ENCODE data around the gene CELF1. TPM values are rescaled to one million over a fixed set of nuclear protein-coding genes. Genes with fewer than 3 reads are reported as not detected.

Gene CELF1
- total and polyA plus RNA-seq, 2 of the 4 experiments (the other 2 are of a cell fraction), result 63.3 to 135 TPM

DNA sequence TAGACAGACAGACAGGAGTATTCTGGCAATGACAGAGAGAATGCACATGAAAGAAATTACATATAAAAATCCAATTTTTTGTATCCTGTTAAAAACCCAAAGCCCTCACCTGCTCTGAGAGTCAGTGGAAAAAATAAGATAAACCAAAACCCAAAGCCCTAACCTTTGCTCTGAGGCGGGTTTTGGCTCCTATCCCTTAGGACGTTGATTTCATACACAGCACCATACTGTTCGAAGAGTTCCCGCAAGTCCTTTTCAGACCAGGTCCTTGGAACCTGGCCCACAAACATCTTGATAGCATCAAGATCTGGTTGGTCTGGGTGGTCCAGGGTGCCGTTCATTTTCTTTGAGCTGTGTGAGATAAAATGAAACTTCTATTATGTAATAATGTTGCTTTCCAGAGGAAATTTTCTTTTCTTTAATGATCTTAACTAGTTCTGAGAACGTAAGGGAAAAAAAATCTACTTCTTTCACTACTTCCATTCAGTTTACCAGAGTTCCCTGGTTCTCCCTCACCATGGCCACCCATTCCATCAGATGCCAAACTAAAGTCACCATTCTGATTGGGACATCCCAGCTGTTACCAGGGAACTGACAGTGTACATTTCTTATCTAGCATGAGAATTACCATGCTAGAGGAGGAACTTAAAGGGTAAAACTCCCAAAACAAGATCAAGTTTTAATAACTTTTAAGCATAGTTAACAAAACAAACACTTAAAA is 64.1 kb downstream of the CELF1 start:
- no peak overlapping the region for H4K8ac ChIP-seq (ENCODE audit: low read depth in 2 of 2, low read length in 2 of 2)
- ChIA-PET CTCF (no interaction called here), POLR2A (ENCODE audit: unreplicated experiment) (no interaction called here)
- no peak overlapping the region for H3K23ac ChIP-seq (ENCODE audit: low read depth, low read length)
- no peak overlapping the region for H3K14ac ChIP-seq (replicated peaks; ENCODE audit: low read depth, low read length)
- H2AK5ac ChIP-seq (ENCODE audit: low read depth, low read length), result no peak overlapping the region
- no peak overlapping the region for H2AK9ac ChIP-seq (replicated peaks; ENCODE audit: low read depth, low read length, poor library complexity)
- H3K4me3 ChIP-seq (ENCODE audit: insufficient read depth, low read depth, low read length), result no peak overlapping the region
- no peak overlapping the region for H3K18ac ChIP-seq (ENCODE audit: low read depth, low read length)
- in situ Hi-C loops (cut with MboI; ENCODE audit: low sequenced_read_pairs), result loop anchor here (10.0 kb wide), 1 partner anchor 126 kb away; no protein-coding TSS in a partner anchor
- H2AFZ ChIP-seq (replicated peaks; ENCODE audit: low read length, poor library complexity), result no peak overlapping the region
- H2BK20ac ChIP-seq (ENCODE audit: low read depth, low read length), result no peak overlapping the region
- no peak overlapping the region for H3K56ac ChIP-seq (ENCODE audit: extremely low read depth, insufficient read depth, low read length)
- WGBS, 2 experiments (ENCODE audit: extremely low coverage in 2 of 2, insufficient read length in 1 of 2), result no CpG with 5 or more reads among the region's 6 CpGs
- H2BK5ac ChIP-seq (ENCODE audit: low read depth, low read length, poor library complexity, severe bottlenecking), result no peak overlapping the region
- ATAC-seq (ENCODE audit: low read depth) (no peak), DNase-seq (no peak)
- no peak overlapping the region for H3K9ac ChIP-seq (ENCODE audit: low read depth, low read length)
- peaks cover 2% of the 10 kb centered on the region; the same call in 1 of the 2 replicates for H3K4me1 ChIP-seq (ENCODE audit: control insufficient read depth, insufficient read depth, low read length)
- H3K9me1 ChIP-seq (ENCODE audit: insufficient read depth, low read length), result peaks cover 11% of the 10 kb centered on the region
- no peak overlapping the region for H2BK120ac ChIP-seq (ENCODE audit: low read depth, low read length)
- H2BK15ac ChIP-seq (ENCODE audit: low read depth, low read length), result no peak overlapping the region
- peaks cover 18% of the 10 kb centered on the region for H3K36me3 ChIP-seq (ENCODE audit: control insufficient read depth, insufficient read depth, low read length)
- intact Hi-C loops (cut with micrococcal nuclease), result loop anchor here (10.0 kb wide), 1 partner anchor 46 kb away; no protein-coding TSS in a partner anchor
- no peaks in the 10 kb centered on the region for H3K9me3 ChIP-seq (ENCODE audit: control insufficient read depth, insufficient read depth, low read length)
- TF ChIP-seq MAFK (IDR thresholded peaks at IDR 0.05; ENCODE audit: low read depth, low read length), result no peak
- no peak overlapping the region for H3K27ac ChIP-seq (ENCODE audit: insufficient read depth, low read length)
- dilution Hi-C loops (cut with HindIII; ENCODE audit: low sequenced_read_pairs, unreplicated experiment), result no loop called here
- H3K79me1 ChIP-seq (ENCODE audit: low read depth in 1 of 2, low read length in 2 of 2), result peaks cover 30 to 56% of the 10 kb centered on the region in 2 experiments
- H3K27me3 ChIP-seq (ENCODE audit: control insufficient read depth, insufficient read depth, low read length), result no peaks in the 10 kb centered on the region
- no TSS peak for BruUV-seq (replicated peaks)
- no peak overlapping the region for H4K91ac ChIP-seq (ENCODE audit: insufficient read depth, low read depth, low read length)
- H4K5ac ChIP-seq (ENCODE audit: low read depth, low read length), result no peak overlapping the region
- no peak overlapping the region for H3K4ac ChIP-seq (ENCODE audit: low read depth, low read length)
- peaks cover 13% of the 10 kb centered on the region; the same call in 1 of the 2 replicates for H4K20me1 ChIP-seq (ENCODE audit: insufficient read depth, low read length)
- no peak overlapping the region for H3K4me2 ChIP-seq (ENCODE audit: low read depth, low read length)

All from IMR-90 (cell line).